CD4-positive, alpha-beta T cell treated with Interleukin-2 at 100 ng/mL for 4 hours (primary cell): ENCODE measurements around the gene NR3C2.

Experiments used
- DNase-seq: peaks from one replicate; pipeline ENCODE4 v3.0.0-alpha.2; 2020; ENCODE audit warnings: low spot score

The NR3C2 gene

GRCh38 chr4:148053298-148054003, 388.8 kb downstream of the NR3C2 start:
- DNase-seq = no peak

GRCh38 chr4:148052448-148052847, 389.8 kb downstream of the NR3C2 start:
- peak; percentile 78 for DNase-seq

GRCh38 chr4:148051403-148051802, 390.8 kb downstream of the NR3C2 start:
- DNase-seq = no peak

- no peak for DNase-seq
Measured at GRCh38 chr4:148048598-148048997, 393.6 kb downstream of the NR3C2 start.

GRCh38 chr4:148044912-148045352, 397.3 kb downstream of the NR3C2 start:
- peak; percentile 33 for DNase-seq

- no peak for DNase-seq
Measured at GRCh38 chr4:148044089-148044911, 397.9 kb downstream of the NR3C2 start.

GRCh38 chr4:148041606-148042329, 400.4 kb downstream of the NR3C2 start:
- DNase-seq = no peak

- no peak for DNase-seq
Measured at GRCh38 chr4:148034813-148035212, 407.4 kb downstream of the NR3C2 start.

GRCh38 chr4:148030193-148030873, 411.9 kb downstream of the NR3C2 start:
- DNase-seq = no peak

GRCh38 chr4:148029781-148030180, 412.4 kb downstream of the NR3C2 start:
- DNase-seq = no peak
